ENCODE data around the gene SLC24A4. TPM values are rescaled to one million over a fixed set of nuclear protein-coding genes. Genes with fewer than 3 reads are reported as not detected.

SLC24A4 gene
- polyA plus RNA-seq, 1 donor (not counting 4 experiments of a cell fraction or from before 2014, with no cell fraction given): 0.10 TPM

DNA sequence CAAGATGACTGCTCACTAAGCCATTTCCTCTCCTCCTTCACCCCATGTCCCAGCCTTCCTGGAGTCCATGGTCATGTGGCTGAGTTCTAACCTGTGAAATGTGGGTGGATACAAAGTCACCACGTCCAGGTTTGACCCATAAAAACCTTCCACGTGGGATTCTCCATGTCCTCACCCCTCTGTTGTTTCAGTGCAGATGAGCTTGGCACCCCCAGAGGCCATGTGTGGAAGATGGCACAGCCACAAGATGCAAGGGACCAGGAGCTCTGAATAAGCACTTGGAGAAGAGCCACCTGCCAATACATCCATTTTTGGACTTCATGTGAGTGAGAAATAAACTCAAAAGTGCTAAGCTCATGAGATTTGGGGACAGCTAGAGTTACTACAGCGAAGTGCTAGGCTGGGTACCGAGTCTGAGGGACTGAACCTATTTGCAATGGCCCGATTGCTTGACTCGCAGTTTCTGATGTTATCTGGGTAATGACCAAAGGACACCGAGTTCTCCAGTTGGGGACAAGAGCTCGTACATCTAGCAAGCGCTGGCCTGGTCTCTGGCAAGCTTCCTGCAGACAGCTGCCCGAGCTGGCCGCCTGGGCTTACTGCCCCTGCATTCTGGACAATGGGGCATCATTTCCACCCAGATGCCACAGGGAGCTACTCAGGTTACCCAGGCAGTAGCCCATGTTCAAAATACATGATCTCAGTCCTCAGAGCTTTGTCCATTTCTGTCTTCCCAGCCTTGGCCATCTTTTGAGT, 7.7 kb upstream of the SLC24A4 start:
- no peak for TF ChIP-seq EZH2 (IDR thresholded peaks at IDR 0.05; ENCODE audit: low read length)
- TF ChIP-seq CTCF (optimal IDR thresholded peaks at IDR 0.05 in 1 of 3, IDR thresholded peaks at IDR 0.05 in 1 of 3, conservative IDR thresholded peaks at IDR 0.05 in 1 of 3; ENCODE audit: extremely low read depth in 1 of 3, insufficient read depth in 2 of 3, low read length in 3 of 3): no peak
- H3K4me1 ChIP-seq (ENCODE audit: control insufficient read depth, extremely low read depth, insufficient read depth, low read length): no peaks in the 10 kb centered on the region
- no peaks in the 10 kb centered on the region for H4K20me1 ChIP-seq (ENCODE audit: control insufficient read depth, extremely low read depth, insufficient read depth, low read length)
- dilution Hi-C loops (cut with MboI; ENCODE audit: extremely low pct_ligation_motif_present, low sequenced_read_pairs): no loop called here
- H3K4me2 ChIP-seq (ENCODE audit: control insufficient read depth, extremely low read depth, insufficient read depth, low read depth, low read length): no peak overlapping the region
- H3K9me3 ChIP-seq (ENCODE audit: control insufficient read depth, low read depth, low read length): peaks cover 11% of the 10 kb centered on the region
- H2AFZ ChIP-seq (ENCODE audit: control insufficient read depth, low read length): no peak overlapping the region
- H3K27me3 ChIP-seq (ENCODE audit: control insufficient read depth, extremely low read depth, insufficient read depth, low read length): peaks cover 9% of the 10 kb centered on the region
- no peaks in the 10 kb centered on the region for H3K9me1 ChIP-seq (ENCODE audit: control insufficient read depth, extremely low read depth, insufficient read depth, low read length)
- H3K36me3 ChIP-seq (ENCODE audit: control insufficient read depth in 2 of 2, extremely low read depth in 1 of 2, insufficient read depth in 2 of 2, low read length in 2 of 2): no peaks in the 10 kb centered on the region
- H3K9ac ChIP-seq (ENCODE audit: control insufficient read depth, extremely low read depth, insufficient read depth, low read length): no peak overlapping the region
- H3K27ac ChIP-seq (ENCODE audit: control insufficient read depth, insufficient read depth, low read length): no peak overlapping the region
- H3K79me2 ChIP-seq (ENCODE audit: control insufficient read depth, insufficient read depth, low read length): no peaks in the 10 kb centered on the region
- DNase-seq (ENCODE audit: low read depth, low spot score): no peak
- no peak for FAIRE-seq
- H3K4me3 ChIP-seq (ENCODE audit: control insufficient read depth in 2 of 3, extremely low read depth in 1 of 3, insufficient read depth in 2 of 3, low read depth in 1 of 3, low read length in 3 of 3): no peak overlapping the region

GRCh38 chr14:92316176-92316575, 6.8 kb upstream of the SLC24A4 start:
- Histone ChIP-seq H3K36me3 (ENCODE audit: control insufficient read depth in 2 of 2, extremely low read depth in 1 of 2, insufficient read depth in 2 of 2, low read length in 2 of 2) (no peaks in the 10 kb centered on the region), H3K79me2 (ENCODE audit: control insufficient read depth, insufficient read depth, low read length) (no peaks in the 10 kb centered on the region), H3K9me1 (ENCODE audit: control insufficient read depth, extremely low read depth, insufficient read depth, low read length) (no peaks in the 10 kb centered on the region), H3K4me3 (ENCODE audit: control insufficient read depth in 2 of 3, extremely low read depth in 1 of 3, insufficient read depth in 2 of 3, low read depth in 1 of 3, low read length in 3 of 3) (no peak overlapping the region), H3K27me3 (ENCODE audit: control insufficient read depth, extremely low read depth, insufficient read depth, low read length) (peaks cover 12% of the 10 kb centered on the region), H3K9me3 (ENCODE audit: control insufficient read depth, low read depth, low read length) (peaks cover 11% of the 10 kb centered on the region), H4K20me1 (ENCODE audit: control insufficient read depth, extremely low read depth, insufficient read depth, low read length) (no peaks in the 10 kb centered on the region), H3K4me2 (ENCODE audit: control insufficient read depth, extremely low read depth, insufficient read depth, low read depth, low read length) (no peak overlapping the region), H3K27ac (ENCODE audit: control insufficient read depth, insufficient read depth, low read length) (no peak overlapping the region), H3K9ac (ENCODE audit: control insufficient read depth, extremely low read depth, insufficient read depth, low read length) (no peak overlapping the region), H2AFZ (ENCODE audit: control insufficient read depth, low read length) (no peak overlapping the region), H3K4me1 (ENCODE audit: control insufficient read depth, extremely low read depth, insufficient read depth, low read length) (no peaks in the 10 kb centered on the region)
- FAIRE-seq (no peak), DNase-seq (ENCODE audit: low read depth, low spot score) (no peak)
- dilution Hi-C loops (cut with MboI; ENCODE audit: extremely low pct_ligation_motif_present, low sequenced_read_pairs): no loop called here
- TF ChIP-seq CTCF (optimal IDR thresholded peaks at IDR 0.05 in 1 of 3, IDR thresholded peaks at IDR 0.05 in 1 of 3, conservative IDR thresholded peaks at IDR 0.05 in 1 of 3; ENCODE audit: extremely low read depth in 1 of 3, insufficient read depth in 2 of 3, low read length in 3 of 3) (no peak), EZH2 (IDR thresholded peaks at IDR 0.05; ENCODE audit: low read length) (no peak)
